GM19023 (cell line): ENCODE data around the gene HIP1.
"Not testable (repeated sequence)": the region's sequence is repeated elsewhere in the genome, so short reads cannot be mapped to it uniquely, and the experiment has no call there.

Experiments used
- ATAC-seq: cut with Tn5 transposase; IDR thresholded peaks from one replicate; pipeline ENCODE4 v1.9.1; 2021; ENCODE audit warnings: mild to moderate bottlenecking, moderate library complexity; ENCODE audit not compliant: unreplicated experiment

Gene HIP1

GRCh38 chr7:75717746-75718145 is 21.0 kb downstream of the HIP1 start:
- not testable (repeated sequence) for ATAC-seq

GRCh38 chr7:75716992-75717626 is 21.6 kb downstream of the HIP1 start:
- ATAC-seq = no peak

GRCh38 chr7:75715864-75716263 is 22.9 kb downstream of the HIP1 start:
- no peak for ATAC-seq

GRCh38 chr7:75712517-75713361 is 26.0 kb downstream of the HIP1 start:
- ATAC-seq = no peak

GRCh38 chr7:75711656-75712514 is 26.9 kb downstream of the HIP1 start:
- no peak for ATAC-seq

- ATAC-seq = no peak
These were observed 27.7 kb downstream of the HIP1 start for GRCh38 chr7:75711076-75711475.

GRCh38 chr7:75704928-75705327 is 33.8 kb downstream of the HIP1 start:
- ATAC-seq = no peak

- no peak for ATAC-seq
These were observed 36.2 kb downstream of the HIP1 start for GRCh38 chr7:75702515-75702914.

- ATAC-seq = no peak
These were observed 38.7 kb downstream of the HIP1 start for GRCh38 chr7:75699993-75700392.

- ATAC-seq = no peak
These were observed 40.4 kb downstream of the HIP1 start for GRCh38 chr7:75698358-75698757.

- no peak for ATAC-seq
These were observed 42.3 kb downstream of the HIP1 start for GRCh38 chr7:75696263-75697037.

- no peak for ATAC-seq
These were observed 43.9 kb downstream of the HIP1 start for GRCh38 chr7:75694638-75695399.

GRCh38 chr7:75693668-75694067 is 45.1 kb downstream of the HIP1 start:
- not testable (repeated sequence) for ATAC-seq

GRCh38 chr7:75691793-75692543 is 46.8 kb downstream of the HIP1 start:
- ATAC-seq = no peak

- no peak for ATAC-seq
These were observed 48.6 kb downstream of the HIP1 start for GRCh38 chr7:75690121-75690523.

GRCh38 chr7:75689246-75690099 is 49.3 kb downstream of the HIP1 start:
- no peak for ATAC-seq

- ATAC-seq = no peak
These were observed 50.3 kb downstream of the HIP1 start for GRCh38 chr7:75688200-75689136.
